ACC112 (cell line): ENCODE data around the gene NMBR.
"Not testable (repeated sequence)": the region's sequence is repeated elsewhere in the genome, so short reads cannot be mapped to it uniquely, and the experiment has no call there.

ENCODE experiments used
- H2AFZ ChIP-seq: fragments of 200-600 bp; sonication (generic); one replicate; pipeline ENCODE4 v1.6.0; 2017; ENCODE audit warnings: antibody characterized with exemption, low read length; ENCODE audit not compliant: unreplicated experiment
- H3K27ac ChIP-seq: fragments of 200-600 bp; sonication (generic); 2 replicates; pipeline ENCODE4 v1.5.1; 2014; ENCODE audit warnings: low read depth, mild to moderate bottlenecking, antibody characterized with exemption, low read length, moderate library complexity
- H3K27me3 ChIP-seq: fragments of 200-600 bp; sonication (generic); 2 replicates; pipeline ENCODE4 v1.6.1; 2014; ENCODE audit warnings: mild to moderate bottlenecking, antibody characterized with exemption, low read length, moderate library complexity, mixed read lengths; ENCODE audit not compliant: insufficient read depth
- H3K36me3 ChIP-seq: fragments of 200-600 bp; sonication (generic); 2 replicates; pipeline ENCODE4 v1.6.1; 2016; ENCODE audit warnings: mild to moderate bottlenecking, antibody characterized with exemption, low read length, moderate library complexity, mixed read lengths; ENCODE audit not compliant: insufficient read depth
- H3K4me1 ChIP-seq: fragments of 200-600 bp; sonication (generic); one replicate; pipeline ENCODE4 v1.6.1; 2016; ENCODE audit warnings: low read length, mixed read lengths; ENCODE audit not compliant: insufficient read depth, unreplicated experiment, control insufficient read depth
- H3K4me3 ChIP-seq: fragments of 200-600 bp; sonication (generic); 2 replicates; pipeline ENCODE4 v1.5.1; 2014; ENCODE audit warnings: mild to moderate bottlenecking, low read depth, low read length
- H3K79me2 ChIP-seq: fragments of 200-600 bp; sonication (generic); one replicate; pipeline ENCODE4 v1.6.0; 2016; ENCODE audit warnings: low read length; ENCODE audit not compliant: control insufficient read depth, unreplicated experiment, insufficient read depth

The NMBR gene

GRCh38 chr6:142155895-142156757 lies 9.2 kb upstream of the NMBR start:
- Histone ChIP-seq H3K79me2 (peaks cover 87% of the 10 kb centered on the region), H2AFZ (no peak overlapping the region), H3K4me3 (peak overlapping the region; percentile 41), H3K4me1 (peaks cover 41% of the 10 kb centered on the region), H3K36me3 (no peaks in the 10 kb centered on the region), H3K27ac (0 out of 2 replicates have a peak overlapping the region, but pooled peaks have one; percentile 4), H3K27me3 (no peaks in the 10 kb centered on the region)

GRCh38 chr6:142155091-142155490 lies 8.2 kb upstream of the NMBR start:
- Histone ChIP-seq H3K27me3 (no peaks in the 10 kb centered on the region), H3K4me3 (no peak overlapping the region), H2AFZ (no peak overlapping the region), H3K4me1 (peaks cover 41% of the 10 kb centered on the region), H3K27ac (0 out of 2 replicates have a peak overlapping the region, but pooled peaks have one; percentile 4), H3K36me3 (no peaks in the 10 kb centered on the region), H3K79me2 (peaks cover 87% of the 10 kb centered on the region)

GRCh38 chr6:142154336-142154735 lies 7.4 kb upstream of the NMBR start:
- Histone ChIP-seq H3K79me2 (peaks cover 89% of the 10 kb centered on the region), H3K27ac (no peak overlapping the region), H2AFZ (no peak overlapping the region), H3K27me3 (no peaks in the 10 kb centered on the region), H3K4me3 (no peak overlapping the region), H3K4me1 (peaks cover 45% of the 10 kb centered on the region), H3K36me3 (no peaks in the 10 kb centered on the region)

DNA sequence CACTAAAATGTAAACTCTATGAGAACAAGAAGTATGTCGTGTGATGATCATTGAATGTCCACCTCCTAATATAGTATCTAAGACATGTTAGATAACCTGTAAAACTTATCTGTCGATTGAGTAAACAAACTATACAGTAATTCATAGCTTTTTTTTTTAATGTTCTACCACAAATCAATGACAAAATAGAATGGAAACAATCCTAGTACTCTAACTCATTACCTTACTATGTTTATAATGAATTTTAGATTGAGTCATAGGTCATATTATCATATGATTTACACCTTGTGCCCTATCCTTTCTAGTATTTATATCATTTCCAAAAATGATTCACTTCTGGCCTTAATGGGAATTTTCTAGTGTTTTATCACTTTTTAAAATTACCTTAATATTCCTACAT lies 6.3 kb upstream of the NMBR start:
- Histone ChIP-seq H3K27ac (peak overlapping the region; percentile 37), H3K79me2 (peaks cover 91% of the 10 kb centered on the region), H3K27me3 (no peaks in the 10 kb centered on the region), H2AFZ (no peak overlapping the region), H3K4me1 (peaks cover 56% of the 10 kb centered on the region), H3K36me3 (no peaks in the 10 kb centered on the region), H3K4me3 (0 out of 2 replicates have a peak overlapping the region, but pooled peaks have one; percentile 1)

DNA sequence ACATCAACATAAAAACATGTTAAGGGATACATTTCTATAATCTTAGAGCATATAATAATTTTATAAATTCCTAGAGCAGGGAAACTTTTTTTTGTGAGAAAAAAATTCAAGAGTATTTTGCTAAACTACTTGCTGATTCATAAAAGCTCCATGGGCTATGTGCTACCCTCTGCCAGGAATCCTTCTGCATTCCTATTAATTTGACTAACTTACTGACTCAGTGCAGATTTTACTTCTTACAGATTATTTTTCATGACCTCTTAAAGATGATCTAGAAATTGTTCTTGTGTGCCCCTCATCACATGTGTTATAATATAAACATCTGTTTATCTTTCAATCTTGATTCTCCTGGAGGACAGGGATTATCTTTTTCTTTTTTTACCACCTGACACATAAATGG lies 5.8 kb upstream of the NMBR start:
- 0 out of 2 replicates have a peak overlapping the region, but pooled peaks have one; percentile 1 for H3K4me3 ChIP-seq
- no peaks in the 10 kb centered on the region for H3K36me3 ChIP-seq
- peaks cover 58% of the 10 kb centered on the region for H3K4me1 ChIP-seq
- no peaks in the 10 kb centered on the region for H3K27me3 ChIP-seq
- H2AFZ ChIP-seq = no peak overlapping the region
- peaks cover 91% of the 10 kb centered on the region for H3K79me2 ChIP-seq
- peak overlapping the region; percentile 37 for H3K27ac ChIP-seq

- H3K36me3 ChIP-seq, H3K4me1 ChIP-seq, H3K79me2 ChIP-seq: not testable (repeated sequence)
Measured at GRCh38 chr6:142141531-142141930, 5.4 kb downstream of the NMBR start.

GRCh38 chr6:142138876-142139275 lies 8.0 kb downstream of the NMBR start:
- Histone ChIP-seq H3K79me2 (no peaks in the 10 kb centered on the region), H3K36me3 (no peaks in the 10 kb centered on the region)

More at GRCh38 chr6:142141531-142141930, 5.4 kb downstream of the NMBR start:
- not testable (repeated sequence) for H3K4me3 ChIP-seq, H3K27ac ChIP-seq, H2AFZ ChIP-seq, H3K27me3 ChIP-seq

DNA sequence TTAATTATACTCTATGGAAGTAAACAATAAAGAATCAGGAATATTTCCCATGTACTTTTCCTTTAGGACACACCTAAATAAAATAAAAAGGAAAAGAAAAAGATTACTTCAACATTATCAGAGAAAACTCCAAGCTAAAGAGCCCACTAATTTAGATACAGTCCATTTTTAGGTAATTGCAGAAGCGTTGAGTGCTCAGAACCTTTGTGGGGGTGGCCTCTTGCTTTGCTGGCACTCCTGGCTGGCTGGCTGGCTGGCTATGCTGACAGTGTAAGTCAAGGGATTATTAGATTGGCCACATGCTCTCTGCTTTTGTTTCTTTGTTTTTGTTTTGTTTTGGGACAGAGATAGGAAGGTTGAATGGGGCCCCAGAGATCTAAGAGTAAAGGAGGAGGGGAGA lies 14.3 kb downstream of the NMBR start, which contains the start of gene GJE1:
Gene GJE1 (plus strand): TSS at position 301 of the 400 bp plus-strand sequence. CDS start 234 bp downstream, outside the sequence.
- H3K4me3 ChIP-seq = no peak within 1 kb of the TSS
- no peaks in the 10 kb centered on the region for H3K36me3 ChIP-seq
- H3K4me1 ChIP-seq = no peaks in the 10 kb centered on the region
- H3K27me3 ChIP-seq = 0 out of 2 replicates have a peak, but pooled peaks cover 4% of the 10 kb centered on the region
- H3K79me2 ChIP-seq = no peaks in the 10 kb centered on the region
- H2AFZ ChIP-seq = no peak within 1 kb of the TSS
- no peak within 1 kb of the TSS for H3K27ac ChIP-seq

More at GRCh38 chr6:142138876-142139275, 8.0 kb downstream of the NMBR start:
- Histone ChIP-seq H3K4me1 (no peaks in the 10 kb centered on the region), H3K4me3 (no peak overlapping the region), H3K27ac (no peak overlapping the region), H2AFZ (no peak overlapping the region), H3K27me3 (no peaks in the 10 kb centered on the region)

DNA sequence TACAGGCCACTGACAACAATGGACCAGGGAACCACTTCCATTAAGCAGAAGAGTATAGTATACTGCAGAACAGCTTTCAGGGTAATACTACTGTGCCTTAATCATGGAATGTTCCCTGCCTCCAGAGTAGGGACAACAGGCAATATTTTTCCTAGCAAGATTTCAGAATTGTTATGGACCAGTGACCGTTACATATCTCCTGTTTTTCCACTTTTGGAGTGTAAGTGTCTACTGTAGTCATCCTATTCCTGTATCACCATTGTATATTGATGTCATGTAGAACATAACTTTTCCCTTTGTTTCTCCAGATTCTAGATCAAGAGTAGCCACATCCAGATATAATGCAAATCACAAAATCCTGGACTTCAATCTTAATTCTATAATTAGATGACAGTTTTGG lies 16.1 kb downstream of the NMBR start:
- Histone ChIP-seq H3K36me3 (no peaks in the 10 kb centered on the region), H3K27me3 (0 out of 2 replicates have a peak, but pooled peaks cover 4% of the 10 kb centered on the region), H3K27ac (no peak overlapping the region), H3K4me1 (no peaks in the 10 kb centered on the region), H3K79me2 (no peaks in the 10 kb centered on the region), H3K4me3 (no peak overlapping the region), H2AFZ (no peak overlapping the region)

DNA sequence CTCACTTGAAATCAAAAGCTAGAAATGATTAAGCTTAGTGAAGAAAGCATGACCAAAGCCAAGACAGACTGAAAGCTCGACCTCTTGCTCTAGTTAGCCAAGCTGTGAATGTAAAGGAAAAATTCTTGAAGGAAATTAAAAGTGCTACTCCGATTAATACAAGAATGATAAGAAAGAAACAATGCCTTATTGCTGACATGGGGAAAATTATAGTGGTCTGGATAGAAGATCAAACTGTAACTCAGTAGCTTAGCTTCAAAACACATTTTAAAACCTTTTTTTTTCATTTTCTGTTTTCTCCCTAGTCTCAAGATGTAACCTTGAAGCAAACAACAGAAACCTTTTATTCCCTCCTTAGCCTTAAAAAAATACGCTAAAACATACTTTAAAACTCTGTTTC lies 25.6 kb downstream of the NMBR start:
- Histone ChIP-seq H3K79me2 (no peaks in the 10 kb centered on the region), H3K36me3 (no peaks in the 10 kb centered on the region), H3K4me1 (no peaks in the 10 kb centered on the region), H3K27ac (no peak overlapping the region), H2AFZ (no peak overlapping the region), H3K27me3 (no peaks in the 10 kb centered on the region), H3K4me3 (no peak overlapping the region)

GRCh38 chr6:142118925-142119324 lies 28.0 kb downstream of the NMBR start:
- Histone ChIP-seq H3K36me3 (no peaks in the 10 kb centered on the region), H2AFZ (no peak overlapping the region), H3K4me3 (no peak overlapping the region), H3K79me2 (no peaks in the 10 kb centered on the region), H3K27me3 (no peaks in the 10 kb centered on the region), H3K4me1 (no peaks in the 10 kb centered on the region), H3K27ac (no peak overlapping the region)
